Subcutaneous abdominal adipose tissue (tissue), 5 donors: ENCODE measurements around the gene DTX4.

ENCODE experiments used
- H3K27ac ChIP-seq: one replicate; pipeline ENCODE4 v1.7.0; 2013; ENCODE audit warnings: low read depth, mild to moderate bottlenecking, inconsistent platforms, low read length, moderate library complexity
- H3K27me3 ChIP-seq, 5 donors: one replicate each; pipeline ENCODE4 v1.7.0; 2013; ENCODE audit warnings: low read length in 5 of 5, inconsistent platforms in 1 of 5; ENCODE audit not compliant: control insufficient read depth in 5 of 5, insufficient read depth in 4 of 5
- H3K36me3 ChIP-seq, 5 donors: one replicate each; pipeline ENCODE4 v1.7.0; 2013; ENCODE audit warnings: low read length in 5 of 5; ENCODE audit not compliant: control insufficient read depth in 5 of 5, insufficient read depth in 5 of 5
- H3K4me1 ChIP-seq, 5 donors: one replicate each; pipeline ENCODE4 v1.7.0; 2013; ENCODE audit warnings: low read length in 5 of 5, mild to moderate bottlenecking in 3 of 5, moderate library complexity in 1 of 5; ENCODE audit not compliant: control insufficient read depth in 5 of 5, insufficient read depth in 5 of 5
- H3K4me3 ChIP-seq, 5 donors: one replicate each; pipeline ENCODE4 v1.7.0; 2013; ENCODE audit warnings: low read length in 5 of 5, low read depth in 1 of 5
- H3K9ac ChIP-seq, 5 donors: one replicate each; pipeline ENCODE4 v1.7.0; 2013; ENCODE audit warnings: low read length in 5 of 5, mild to moderate bottlenecking in 4 of 5, moderate library complexity in 3 of 5
- H3K9me3 ChIP-seq, 5 donors: one replicate each; pipeline ENCODE4 v1.7.0; 2013; ENCODE audit warnings: low read length in 5 of 5; ENCODE audit not compliant: control insufficient read depth in 5 of 5
- donor health status: healthy.
- donor health status: healthy.
- donor health status: healthy.
- donor health status: healthy.
- donor health status: healthy.

The DTX4 gene

DNA sequence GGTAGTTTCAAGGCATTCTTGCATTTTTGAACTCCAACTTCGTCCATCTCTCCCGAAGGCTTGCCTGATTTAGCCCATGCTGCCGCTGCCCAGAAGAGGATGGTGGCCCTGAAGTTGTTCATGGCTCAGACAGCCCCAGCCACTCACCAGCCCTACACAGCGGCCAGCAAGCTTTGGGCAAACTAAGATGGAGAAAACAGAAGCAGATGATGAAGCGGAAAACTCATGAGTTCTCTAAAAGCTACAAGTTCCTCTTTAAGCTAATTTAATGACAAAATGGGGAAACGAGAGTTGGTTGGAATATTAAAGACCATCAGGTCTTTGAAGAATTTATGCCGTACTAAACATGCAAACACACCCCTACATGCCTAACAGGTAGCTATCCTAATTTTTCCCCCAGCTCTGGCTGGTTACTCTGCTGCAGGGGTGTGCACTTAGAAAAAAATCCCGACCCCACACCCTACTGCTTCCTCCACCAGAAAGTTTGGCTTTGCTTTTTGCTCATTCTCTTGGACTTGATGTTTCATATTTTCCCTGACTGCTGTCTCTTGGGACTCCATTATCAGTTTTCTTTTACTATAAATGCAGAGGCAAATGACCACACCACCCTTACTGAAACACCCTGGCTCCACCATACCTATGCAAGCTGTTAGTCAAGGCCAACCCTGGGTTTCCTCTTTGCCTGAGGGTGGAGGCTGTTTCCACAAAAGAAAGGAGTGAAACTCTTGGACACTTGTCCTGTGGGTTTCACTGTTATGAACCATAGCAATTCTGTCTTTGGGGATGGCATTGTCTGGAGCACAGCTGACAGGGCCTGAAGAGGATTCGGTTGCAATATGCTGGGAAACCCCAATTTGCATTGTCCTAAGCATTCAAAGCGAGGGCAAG is 41.1 kb downstream of the DTX4 start, which contains the start of gene MPEG1:
MPEG1 (minus strand) TSS at position 184 of the 888 bp plus-strand sequence; CDS start at position 122, 62 bp downstream.
- peak within 1 kb of the TSS in 3 of 5 donors; percentile 5 to 51 (median 24) for H3K9ac ChIP-seq
- H3K27ac ChIP-seq: no peak within 1 kb of the TSS
- no peaks in the 10 kb centered on the region for H3K9me3 ChIP-seq
- H3K27me3 ChIP-seq: no peaks in the 10 kb centered on the region
- H3K36me3 ChIP-seq: peaks cover 0 to 4% (median 0%) of the 10 kb centered on the region in 5 donors
- H3K4me3 ChIP-seq: peak within 1 kb of the TSS; percentile 22 to 66 (median 58)
- H3K4me1 ChIP-seq: peaks cover 0 to 45% (median 17%) of the 10 kb centered on the region in 5 donors

DNA sequence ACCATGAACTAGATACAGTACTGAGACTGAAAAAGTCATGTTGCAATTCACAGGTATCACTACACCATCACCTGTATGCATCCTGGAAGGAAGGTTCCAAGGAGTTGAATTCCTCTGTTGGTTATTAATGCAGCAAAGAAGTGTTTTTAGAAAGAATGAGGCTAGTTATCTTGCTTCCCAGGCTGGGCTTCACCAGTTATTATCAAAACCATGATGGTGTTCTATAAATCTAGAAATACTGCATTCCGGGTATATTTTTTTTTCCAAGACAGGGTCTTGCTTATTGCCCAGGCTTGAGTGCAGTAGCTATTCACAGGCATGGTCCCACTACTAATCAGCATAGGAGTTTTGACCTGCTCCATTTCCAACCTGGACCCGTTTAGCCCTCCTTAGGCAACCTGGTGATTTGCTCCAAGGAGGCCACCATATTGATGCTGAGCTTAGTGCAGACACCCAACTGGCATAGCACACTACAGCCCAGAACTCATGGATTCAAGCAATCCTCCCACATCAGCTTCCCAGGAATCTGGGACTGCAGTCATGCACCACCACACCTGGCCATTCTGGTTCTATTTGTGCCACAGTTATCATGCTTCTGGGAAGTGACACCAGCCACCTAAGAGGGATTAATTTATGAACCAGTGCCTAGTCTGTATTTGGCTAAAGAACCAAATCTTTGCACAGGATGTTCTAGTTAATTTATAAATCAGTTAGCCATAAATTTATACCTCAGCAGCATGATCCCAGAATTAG is 42.4 kb downstream of the DTX4 start:
- Histone ChIP-seq H3K27me3 (no peaks in the 10 kb centered on the region), H3K27ac (no peak overlapping the region), H3K9ac (no peak overlapping the region), H3K4me3 (no peak overlapping the region), H3K36me3 (peaks cover 0 to 3% (median 0%) of the 10 kb centered on the region in 5 donors), H3K4me1 (peaks cover 0 to 43% (median 17%) of the 10 kb centered on the region in 5 donors), H3K9me3 (no peaks in the 10 kb centered on the region)

DNA sequence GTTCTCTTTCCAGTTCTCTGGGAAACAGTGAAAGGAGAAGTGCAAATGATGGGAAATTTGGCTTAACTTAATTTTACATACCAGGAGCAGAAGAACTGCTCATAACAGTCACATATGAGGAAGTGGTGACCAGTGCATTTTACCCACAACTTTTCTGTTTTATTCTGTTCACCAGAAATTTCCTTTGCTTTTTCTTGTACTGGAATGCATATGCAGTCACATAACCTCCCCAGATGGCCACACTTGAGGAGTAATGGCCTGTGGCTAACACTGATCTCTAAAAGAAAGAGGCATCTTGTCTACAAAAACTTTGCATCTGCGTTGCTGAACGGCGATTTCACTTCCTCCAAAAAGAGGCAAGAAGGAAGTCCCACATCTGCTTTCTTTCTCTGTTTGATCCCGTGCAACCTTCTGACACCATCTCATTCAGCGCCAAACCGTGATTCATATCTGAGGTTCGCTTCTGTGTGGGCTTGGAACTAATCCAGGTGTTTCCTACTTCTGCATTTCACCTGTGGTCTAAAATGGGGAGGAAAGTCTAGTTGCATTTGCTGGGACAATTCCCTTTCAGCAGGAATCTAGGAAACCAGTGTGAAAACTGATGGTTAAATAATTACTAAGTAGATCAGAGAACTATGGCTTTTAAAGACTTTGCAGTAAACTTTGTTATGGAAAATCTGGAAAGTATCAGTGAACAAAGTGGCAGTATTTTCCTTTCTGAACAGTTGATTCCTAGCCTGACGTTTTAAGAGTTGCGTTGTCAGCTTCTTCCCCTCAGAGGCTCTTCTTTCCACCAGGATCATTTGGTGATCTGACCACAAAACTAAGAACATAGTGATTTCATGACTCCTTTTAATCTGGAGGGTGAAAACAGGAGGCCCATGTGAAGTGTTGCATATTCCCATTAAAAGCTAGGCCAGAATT is 45.0 kb downstream of the DTX4 start:
- peak overlapping the region in 1 of 5 donors; percentile 11 for H3K4me3 ChIP-seq
- peak overlapping the region; percentile 26 for H3K27ac ChIP-seq
- H3K9me3 ChIP-seq: no peaks in the 10 kb centered on the region
- no peak overlapping the region for H3K9ac ChIP-seq
- peaks cover 0 to 53% (median 27%) of the 10 kb centered on the region in 5 donors for H3K4me1 ChIP-seq
- H3K36me3 ChIP-seq: no peaks in the 10 kb centered on the region
- no peaks in the 10 kb centered on the region for H3K27me3 ChIP-seq

DNA sequence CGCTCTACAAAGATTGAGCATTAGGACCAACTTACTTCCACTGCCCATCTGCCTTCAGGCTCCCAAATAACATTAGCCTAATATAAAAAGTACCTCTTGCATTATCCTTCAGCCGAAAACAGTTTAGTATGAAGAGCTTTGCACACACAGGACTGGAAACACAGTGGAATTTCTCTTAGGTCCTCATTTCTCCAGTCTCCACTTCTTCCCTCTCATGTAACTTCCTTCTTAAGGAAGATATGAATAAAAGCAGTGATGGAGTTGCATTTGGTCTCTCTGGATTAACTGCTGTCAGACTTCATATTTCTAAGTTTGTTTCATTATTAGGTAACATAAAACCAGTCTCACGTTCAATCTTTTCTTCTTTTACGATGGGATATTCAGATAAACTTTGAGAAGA is 46.4 kb downstream of the DTX4 start:
- no peak overlapping the region for H3K4me3 ChIP-seq
- no peak overlapping the region for H3K9ac ChIP-seq
- H3K4me1 ChIP-seq: peaks cover 0 to 61% (median 38%) of the 10 kb centered on the region in 5 donors
- H3K9me3 ChIP-seq: no peaks in the 10 kb centered on the region
- H3K27me3 ChIP-seq: no peaks in the 10 kb centered on the region
- H3K36me3 ChIP-seq: no peaks in the 10 kb centered on the region
- no peak overlapping the region for H3K27ac ChIP-seq

DNA sequence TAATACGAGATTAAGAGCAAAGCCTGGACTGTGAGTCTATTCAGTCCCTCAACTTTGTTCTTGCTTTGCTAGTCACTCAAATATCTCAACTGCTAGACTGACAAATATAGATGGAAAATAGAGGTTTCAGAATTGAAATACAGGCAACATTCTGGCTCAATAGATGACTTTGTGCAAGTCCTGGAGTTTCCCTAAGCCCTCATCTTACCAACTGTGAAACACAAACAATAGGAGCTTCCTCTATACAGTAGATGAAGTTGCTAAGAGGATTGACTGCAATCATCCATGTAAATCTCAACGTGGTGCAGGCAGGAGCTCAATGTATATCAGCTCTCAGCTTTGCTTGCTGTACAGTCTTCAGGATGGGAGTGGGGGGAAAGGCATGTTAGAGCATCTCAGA is 47.0 kb downstream of the DTX4 start:
- Histone ChIP-seq H3K4me3 (no peak overlapping the region), H3K4me1 (peaks cover 0 to 61% (median 44%) of the 10 kb centered on the region in 5 donors), H3K27ac (no peak overlapping the region), H3K9me3 (no peaks in the 10 kb centered on the region), H3K36me3 (no peaks in the 10 kb centered on the region), H3K9ac (no peak overlapping the region), H3K27me3 (no peaks in the 10 kb centered on the region)

DNA sequence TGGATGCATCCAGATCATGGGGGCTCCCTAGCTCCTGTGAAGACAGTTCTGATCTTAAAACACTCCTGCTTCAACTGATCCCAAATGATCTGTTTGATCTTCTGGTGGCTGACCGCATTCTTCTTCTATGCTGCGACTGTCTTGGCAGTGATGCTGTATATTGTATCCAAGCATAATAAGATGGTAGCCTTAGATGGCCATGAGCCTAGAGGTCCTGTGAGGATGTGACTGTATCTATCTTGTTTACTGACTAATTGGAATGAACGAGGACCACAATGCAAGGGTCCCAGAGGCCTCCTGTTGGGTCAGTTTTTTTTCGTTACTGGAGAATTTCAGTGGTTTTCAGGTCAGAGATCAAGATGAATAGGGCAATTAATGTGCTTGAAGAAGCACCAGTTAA is 47.9 kb downstream of the DTX4 start:
- Histone ChIP-seq H3K9ac (no peak overlapping the region), H3K4me1 (peaks cover 0 to 65% (median 54%) of the 10 kb centered on the region in 5 donors), H3K27me3 (no peaks in the 10 kb centered on the region), H3K27ac (no peak overlapping the region), H3K4me3 (no peak overlapping the region), H3K9me3 (no peaks in the 10 kb centered on the region), H3K36me3 (no peaks in the 10 kb centered on the region)

DNA sequence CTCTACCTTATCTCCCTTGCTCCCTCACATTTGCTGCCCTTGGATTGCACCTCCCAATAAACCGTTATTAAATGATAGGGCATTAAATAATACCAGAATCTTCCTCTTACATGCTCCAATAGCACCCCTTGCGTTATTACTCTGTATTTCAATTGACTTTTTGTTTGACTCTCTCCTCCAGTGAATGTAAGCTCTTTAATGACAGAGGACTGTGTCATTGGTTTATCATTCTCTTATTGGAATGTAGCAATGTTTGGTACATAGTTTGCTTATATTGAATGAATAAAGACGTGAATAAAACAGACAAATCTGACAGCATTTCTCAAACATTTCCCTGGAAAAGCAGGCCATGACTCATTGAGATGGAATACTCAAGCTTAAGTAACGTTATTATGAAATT is 49.5 kb downstream of the DTX4 start:
- Histone ChIP-seq H3K9ac (peak overlapping the region in 1 of 5 donors; percentile 16), H3K27me3 (no peaks in the 10 kb centered on the region), H3K4me3 (no peak overlapping the region), H3K36me3 (no peaks in the 10 kb centered on the region), H3K9me3 (no peaks in the 10 kb centered on the region), H3K4me1 (peaks cover 0 to 70% (median 67%) of the 10 kb centered on the region in 5 donors), H3K27ac (peak overlapping the region; percentile 75)

DNA sequence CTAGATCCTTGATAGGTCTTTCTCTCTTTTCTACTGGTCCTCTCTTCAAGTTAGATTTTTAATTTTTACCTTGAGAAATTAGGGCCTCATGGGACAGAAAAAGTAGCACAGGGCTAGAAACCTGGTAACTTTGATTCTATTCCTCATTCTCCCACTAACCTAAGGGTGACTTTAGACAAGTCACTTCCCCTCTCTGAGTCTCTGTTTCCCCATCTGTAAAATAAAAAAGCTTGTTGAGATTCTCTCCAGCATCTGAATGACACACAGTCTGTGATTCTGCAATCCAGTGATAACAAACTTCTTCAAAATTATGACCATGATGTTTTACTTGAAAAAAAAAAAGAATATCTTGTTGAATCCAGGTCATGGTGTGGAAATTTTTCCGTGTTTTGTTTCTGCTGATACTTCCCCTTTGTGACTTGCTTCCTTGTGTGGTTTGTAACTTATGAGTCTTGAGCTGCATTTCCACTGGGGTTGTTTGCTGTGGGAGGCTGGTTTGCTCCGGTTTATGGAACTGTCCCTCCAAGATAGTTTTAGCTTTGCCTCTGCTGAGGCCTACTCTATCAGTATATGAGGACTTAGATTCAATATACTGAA is 50.6 kb downstream of the DTX4 start:
- Histone ChIP-seq H3K9ac (peak overlapping the region in 2 of 5 donors; percentile 15 to 16), H3K4me1 (peaks cover 0 to 61% (median 59%) of the 10 kb centered on the region in 5 donors), H3K9me3 (no peaks in the 10 kb centered on the region), H3K4me3 (no peak overlapping the region), H3K27me3 (no peaks in the 10 kb centered on the region), H3K27ac (peak overlapping the region; percentile 85), H3K36me3 (no peaks in the 10 kb centered on the region)

DNA sequence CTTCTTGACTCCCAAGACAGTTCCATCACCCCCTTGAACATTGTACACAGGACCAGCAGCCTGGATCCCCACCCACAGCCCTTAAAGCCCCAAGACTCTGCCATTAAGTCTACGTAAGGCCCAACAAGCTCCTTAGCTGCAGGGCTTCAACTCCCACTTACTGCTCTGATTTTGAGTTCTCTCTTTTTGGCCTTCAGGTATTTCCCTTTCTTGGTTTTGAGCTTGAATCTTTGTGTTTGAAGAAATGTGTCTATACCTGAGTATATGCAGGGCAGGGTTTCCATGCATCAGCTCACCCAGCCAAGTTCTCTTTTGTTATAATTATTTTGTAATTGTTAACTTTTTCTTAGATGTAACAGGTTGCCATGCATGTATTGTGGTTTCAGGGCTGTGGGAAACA is 51.2 kb downstream of the DTX4 start:
- H3K4me3 ChIP-seq: no peak overlapping the region
- H3K4me1 ChIP-seq: peaks cover 0 to 59% (median 55%) of the 10 kb centered on the region in 5 donors
- no peaks in the 10 kb centered on the region for H3K9me3 ChIP-seq
- no peaks in the 10 kb centered on the region for H3K27me3 ChIP-seq
- H3K27ac ChIP-seq: peak overlapping the region; percentile 85
- no peaks in the 10 kb centered on the region for H3K36me3 ChIP-seq
- peak overlapping the region in 1 of 5 donors; percentile 57 for H3K9ac ChIP-seq
